Astrocyte (in vitro differentiated cells and primary cell): ENCODE data around the gene CACNB2.

Experiments used
- EZH2 ChIP-seq: IDR thresholded peaks from 2 replicates; pipeline ENCODE4 v1.6.1; 2012; ENCODE audit warnings: mild to moderate bottlenecking, low read length, inconsistent platforms; ENCODE audit not compliant: insufficient read depth
- TF ChIP-seq, protein P1 (sequence below): IDR thresholded peaks from 2 replicates; pipeline ENCODE4 v1.5.1; 2011; ENCODE audit warnings: low read depth, mild to moderate bottlenecking, inconsistent platforms, low read length, moderate library complexity; ENCODE audit not compliant: insufficient read depth

DNA sequence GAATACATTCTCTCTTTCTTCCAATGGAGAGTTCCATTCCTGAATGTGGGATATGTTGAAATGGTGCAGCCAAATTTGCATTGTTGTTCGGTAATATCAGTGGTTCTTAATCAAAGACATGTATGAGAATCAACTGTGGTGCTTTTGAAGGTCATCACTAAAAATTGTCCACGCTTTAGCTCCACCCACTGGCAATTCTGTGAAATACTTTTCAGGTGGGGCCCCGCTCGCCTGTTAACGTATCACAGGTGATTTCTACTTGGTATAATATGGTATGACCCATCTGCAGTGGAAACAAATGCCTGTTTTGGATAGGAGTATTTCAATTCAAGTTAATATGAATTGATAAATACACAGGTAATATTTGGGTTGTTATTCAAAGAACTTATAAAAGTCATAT lies 332.8 kb downstream of the CACNB2 start:
- TF ChIP-seq, protein P1, sequence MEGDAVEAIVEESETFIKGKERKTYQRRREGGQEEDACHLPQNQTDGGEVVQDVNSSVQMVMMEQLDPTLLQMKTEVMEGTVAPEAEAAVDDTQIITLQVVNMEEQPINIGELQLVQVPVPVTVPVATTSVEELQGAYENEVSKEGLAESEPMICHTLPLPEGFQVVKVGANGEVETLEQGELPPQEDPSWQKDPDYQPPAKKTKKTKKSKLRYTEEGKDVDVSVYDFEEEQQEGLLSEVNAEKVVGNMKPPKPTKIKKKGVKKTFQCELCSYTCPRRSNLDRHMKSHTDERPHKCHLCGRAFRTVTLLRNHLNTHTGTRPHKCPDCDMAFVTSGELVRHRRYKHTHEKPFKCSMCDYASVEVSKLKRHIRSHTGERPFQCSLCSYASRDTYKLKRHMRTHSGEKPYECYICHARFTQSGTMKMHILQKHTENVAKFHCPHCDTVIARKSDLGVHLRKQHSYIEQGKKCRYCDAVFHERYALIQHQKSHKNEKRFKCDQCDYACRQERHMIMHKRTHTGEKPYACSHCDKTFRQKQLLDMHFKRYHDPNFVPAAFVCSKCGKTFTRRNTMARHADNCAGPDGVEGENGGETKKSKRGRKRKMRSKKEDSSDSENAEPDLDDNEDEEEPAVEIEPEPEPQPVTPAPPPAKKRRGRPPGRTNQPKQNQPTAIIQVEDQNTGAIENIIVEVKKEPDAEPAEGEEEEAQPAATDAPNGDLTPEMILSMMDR: no peak
- no peak for TF ChIP-seq EZH2
